Stimulated activated naive CD8-positive, alpha-beta T cell treated with anti-CD3 and anti-CD28 coated beads, Interleukin-15, amount 100 ng/mL, for 72 hours (primary cell): ENCODE results near the gene TFEC.

ENCODE experiments used
- ATAC-seq: fragments of 150-1000 bp; cut with Tn5 transposase; 2 replicates; pipeline ENCODE4 v1.10.0; 2021; ENCODE audit warnings: mild to moderate bottlenecking, moderate library complexity
- DNase-seq, 2 donors: peaks; one replicate each; pipeline ENCODE4 v3.0.0; 2021 to 2022
- H3K27ac Mint-ChIP-seq, 2 donors: one replicate each; pipeline ENCODE4 v1.8.0; 2022; ENCODE audit warnings: mild to moderate bottlenecking in 2 of 2, mixed read lengths in 2 of 2, moderate library complexity in 2 of 2
- H3K27me3 Mint-ChIP-seq: one replicate; pipeline ENCODE4 v1.8.0; 2022; ENCODE audit warnings: mixed read lengths
- H3K4me1 Mint-ChIP-seq: one replicate; pipeline ENCODE4 v1.8.0; 2022; ENCODE audit warnings: mild to moderate bottlenecking, mixed read lengths
- H3K4me3 Mint-ChIP-seq, 2 donors: one replicate each; pipeline ENCODE4 v1.8.0; 2022; ENCODE audit warnings: mild to moderate bottlenecking in 2 of 2, mixed read lengths in 2 of 2, moderate library complexity in 1 of 2
- H3K9me3 Mint-ChIP-seq, 2 donors: one replicate each; pipeline ENCODE4 v1.8.0; 2022; ENCODE audit warnings: mixed read lengths in 2 of 2

TFEC gene

DNA sequence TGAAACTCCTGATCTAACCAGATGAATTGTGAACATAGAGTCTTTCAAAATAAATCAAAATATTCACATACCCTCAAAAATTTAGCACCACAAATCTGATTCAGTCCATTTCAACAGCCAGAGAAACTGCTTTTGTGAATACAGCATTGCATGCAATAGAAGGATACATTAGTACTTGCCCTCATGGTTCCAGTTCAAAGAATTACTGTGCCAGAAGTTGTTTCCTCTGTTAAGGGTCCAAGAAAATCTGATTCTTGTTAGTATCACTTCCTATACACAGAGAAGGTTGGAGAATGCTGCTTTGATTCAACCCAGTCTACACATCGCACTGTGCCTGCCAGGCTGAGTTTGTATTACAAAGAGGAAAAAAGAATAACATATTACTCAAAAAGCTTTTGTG is 115.6 kb downstream of the TFEC start:
- Mint-ChIP-seq H3K27me3 (peaks cover 16% of the 10 kb centered on the region), H3K4me3 (no peak overlapping the region), H3K27ac (no peak overlapping the region), H3K4me1 (no peaks in the 10 kb centered on the region), H3K9me3 (no peaks in the 10 kb centered on the region)
- ATAC-seq (no peak), DNase-seq (no peak)

DNA sequence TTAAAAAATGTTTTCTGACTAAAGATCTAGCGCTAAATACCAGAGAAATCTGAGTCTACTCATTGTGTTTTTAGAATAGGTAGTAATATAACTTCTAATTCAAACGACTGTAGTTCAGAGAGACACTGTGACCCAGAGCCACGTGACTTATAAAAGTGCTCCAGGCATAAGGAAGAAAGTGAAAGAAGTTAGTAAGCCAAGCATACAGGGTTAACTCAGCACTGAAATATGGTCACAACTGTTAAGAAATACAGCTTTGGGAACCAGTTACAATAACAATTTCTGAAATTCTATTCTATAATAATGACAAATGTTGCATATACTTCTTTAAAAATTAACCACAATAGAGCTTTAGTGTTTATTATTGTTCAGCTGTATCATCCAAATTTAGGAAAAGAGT is 119.1 kb downstream of the TFEC start:
- Mint-ChIP-seq H3K27me3 (peaks cover 16% of the 10 kb centered on the region), H3K4me1 (no peaks in the 10 kb centered on the region), H3K4me3 (no peak overlapping the region), H3K27ac (no peak overlapping the region), H3K9me3 (no peaks in the 10 kb centered on the region)
- DNase-seq (no peak), ATAC-seq (no peak)

- H3K9me3 Mint-ChIP-seq, result no peaks in the 10 kb centered on the region
- no peak for DNase-seq
- no peak overlapping the region for H3K4me3 Mint-ChIP-seq
- H3K27ac Mint-ChIP-seq, result no peak overlapping the region
- peaks cover 16% of the 10 kb centered on the region for H3K27me3 Mint-ChIP-seq
- no peaks in the 10 kb centered on the region for H3K4me1 Mint-ChIP-seq
- no peak for ATAC-seq
Measured at GRCh38 chr7:115910541-115911164, 119.9 kb downstream of the TFEC start.

GRCh38 chr7:115906731-115907130 is 123.8 kb downstream of the TFEC start:
- no peaks in the 10 kb centered on the region for H3K27me3 Mint-ChIP-seq
- no peaks in the 10 kb centered on the region for H3K9me3 Mint-ChIP-seq
- no peak overlapping the region for H3K27ac Mint-ChIP-seq
- H3K4me1 Mint-ChIP-seq, result no peaks in the 10 kb centered on the region
- H3K4me3 Mint-ChIP-seq, result no peak overlapping the region
- ATAC-seq, result no peak
- no peak for DNase-seq

DNA sequence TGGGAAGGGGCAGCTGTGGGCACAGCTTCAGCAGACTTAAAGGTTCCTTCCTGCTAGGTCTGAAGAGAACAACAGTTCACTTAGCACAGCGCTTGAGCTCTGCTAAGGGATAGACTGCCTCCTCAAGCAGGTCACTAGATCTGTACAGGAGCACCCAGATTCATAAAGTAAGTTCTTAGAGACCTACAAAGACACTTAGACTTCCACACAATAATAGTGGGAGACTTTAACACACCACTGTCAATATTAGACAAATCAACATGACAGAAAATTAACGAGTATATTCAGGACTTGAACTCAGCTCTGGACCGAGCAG is 140.9 kb downstream of the TFEC start:
- Mint-ChIP-seq H3K27ac (no peak overlapping the region), H3K27me3 (no peaks in the 10 kb centered on the region), H3K9me3 (peaks cover 11 to 13% of the 10 kb centered on the region in 2 donors), H3K4me1 (no peaks in the 10 kb centered on the region), H3K4me3 (no peak overlapping the region)
- ATAC-seq (no peak), DNase-seq (no peak)

- DNase-seq (no peak), ATAC-seq (no peak)
- Mint-ChIP-seq H3K27me3 (no peaks in the 10 kb centered on the region), H3K4me1 (no peaks in the 10 kb centered on the region), H3K9me3 (peaks cover 11 to 13% of the 10 kb centered on the region in 2 donors), H3K27ac (no peak overlapping the region), H3K4me3 (no peak overlapping the region)
Measured at GRCh38 chr7:115888981-115889668, 141.4 kb downstream of the TFEC start.

DNA sequence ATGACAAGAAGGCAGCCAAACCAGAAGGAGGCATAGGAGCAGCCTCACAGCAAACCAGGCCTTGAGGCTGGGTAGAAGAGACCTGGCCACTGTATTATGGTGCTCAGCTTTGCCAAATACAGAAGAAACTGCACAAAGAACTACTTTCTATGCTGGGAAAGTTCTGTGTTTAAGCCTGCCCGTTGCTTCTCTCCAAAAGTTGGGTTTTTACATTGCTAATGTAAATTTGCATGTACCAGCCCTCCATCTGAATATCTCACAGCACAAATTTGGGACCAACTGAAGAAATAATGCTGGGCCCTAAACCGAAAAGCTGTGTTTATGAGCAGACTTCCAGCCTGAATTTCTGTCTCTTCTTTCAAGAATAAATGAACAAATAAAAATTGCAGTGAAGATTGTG is 145.0 kb downstream of the TFEC start:
- DNase-seq (no peak), ATAC-seq (no peak)
- no peak overlapping the region for H3K27ac Mint-ChIP-seq
- H3K4me3 Mint-ChIP-seq, result no peak overlapping the region
- no peaks in the 10 kb centered on the region for H3K27me3 Mint-ChIP-seq
- H3K9me3 Mint-ChIP-seq, result peaks cover 7 to 9% of the 10 kb centered on the region in 2 donors
- H3K4me1 Mint-ChIP-seq, result no peaks in the 10 kb centered on the region
